Heart left ventricle (tissue), 13 donors: ENCODE results near the gene ZNF138.

ENCODE experiments used
- POLR2A ChIP-seq, 2 donors: fragments of 450-650 bp; IDR thresholded peaks; one replicate each; pipeline ENCODE4 v1.6.1; 2017; ENCODE audit warnings: antibody characterized with exemption in 2 of 2, mild to moderate bottlenecking in 2 of 2, moderate library complexity in 2 of 2
- TF ChIP-seq, protein P1 (sequence below), 12 donors: fragments of 200-600 bp; sonication (generic) in 4 of 12; IDR thresholded peaks; one replicate each; pipeline versions ENCODE4 v1.5.0 to v1.8.0; 2018 to 2022; ENCODE audit warnings: antibody characterized with exemption in 12 of 12, mild to moderate bottlenecking in 5 of 12
- donor health status: ischemic (EF 13 %, LVEDD 7.1; RV severe dilation, severe dysfunction).
- donor health status: DM: no; HTN: yes; CAD: no.
- donor health status: DM: no; HTN: no; CAD: no.
- donor health status: ischemic (EF 25% LVEDD 6.9; RV normal size, moderate dysfunction).
- donor health status: ischemic (EF 25% LVEDD 5.7; RV mildly dilated, moderate dysfunction).
- donor health status: ischemic (EF 35%, LVEDD 5.7; RV mildly dilated, moderate dysfunction).
- donor health status: nonischemic (EF 11% LVEDD 7.7; RV severe dilation, severe dysfunction).
- donor health status: DM: yes; HTN: yes; CAD: no.
- donor health status: PGD.
- donor health status: ischemic (EF 29% LVEDD 5.4; RV normal size, mild dysfunction).
- donor health status: nonischemic (EF 23%, LVEDD 6.1; RV moderate dilation, normal function).

DNA sequence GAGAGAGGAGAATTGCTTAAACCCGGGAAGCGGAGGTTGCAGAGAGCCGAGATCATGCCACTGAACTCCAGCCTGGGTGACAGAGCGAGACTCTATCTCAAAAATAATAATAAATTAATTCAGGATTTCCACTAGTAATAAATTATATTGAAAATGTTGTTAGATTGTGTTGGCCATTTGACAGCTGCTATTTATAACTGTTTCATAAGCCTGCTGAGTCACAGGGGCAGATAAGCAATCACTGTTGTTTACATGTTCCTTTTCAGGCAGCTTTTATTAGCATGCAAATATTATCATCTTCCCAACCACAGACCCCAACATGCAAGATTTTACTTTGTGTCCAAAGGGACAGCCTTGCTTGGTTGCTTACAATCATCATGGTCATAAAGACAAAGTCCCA lies 49.5 kb upstream of the ZNF138 start:
- no peak for TF ChIP-seq POLR2A (IDR thresholded peaks at IDR 0.05)
- TF ChIP-seq, protein P1, sequence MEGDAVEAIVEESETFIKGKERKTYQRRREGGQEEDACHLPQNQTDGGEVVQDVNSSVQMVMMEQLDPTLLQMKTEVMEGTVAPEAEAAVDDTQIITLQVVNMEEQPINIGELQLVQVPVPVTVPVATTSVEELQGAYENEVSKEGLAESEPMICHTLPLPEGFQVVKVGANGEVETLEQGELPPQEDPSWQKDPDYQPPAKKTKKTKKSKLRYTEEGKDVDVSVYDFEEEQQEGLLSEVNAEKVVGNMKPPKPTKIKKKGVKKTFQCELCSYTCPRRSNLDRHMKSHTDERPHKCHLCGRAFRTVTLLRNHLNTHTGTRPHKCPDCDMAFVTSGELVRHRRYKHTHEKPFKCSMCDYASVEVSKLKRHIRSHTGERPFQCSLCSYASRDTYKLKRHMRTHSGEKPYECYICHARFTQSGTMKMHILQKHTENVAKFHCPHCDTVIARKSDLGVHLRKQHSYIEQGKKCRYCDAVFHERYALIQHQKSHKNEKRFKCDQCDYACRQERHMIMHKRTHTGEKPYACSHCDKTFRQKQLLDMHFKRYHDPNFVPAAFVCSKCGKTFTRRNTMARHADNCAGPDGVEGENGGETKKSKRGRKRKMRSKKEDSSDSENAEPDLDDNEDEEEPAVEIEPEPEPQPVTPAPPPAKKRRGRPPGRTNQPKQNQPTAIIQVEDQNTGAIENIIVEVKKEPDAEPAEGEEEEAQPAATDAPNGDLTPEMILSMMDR (IDR thresholded peaks at IDR 0.05), result no peak
